Colon (tissue), 2 donors: ENCODE results near the gene NUCB1.

Source experiments
- FAIRE-seq: peaks from 2 replicates; lab custom pipeline; 2012; peaks lifted over from hg19 to GRCh38; lab: Jason Lieb, UNC
- donor health status: control.
- donor health status: control.

The NUCB1 gene

DNA sequence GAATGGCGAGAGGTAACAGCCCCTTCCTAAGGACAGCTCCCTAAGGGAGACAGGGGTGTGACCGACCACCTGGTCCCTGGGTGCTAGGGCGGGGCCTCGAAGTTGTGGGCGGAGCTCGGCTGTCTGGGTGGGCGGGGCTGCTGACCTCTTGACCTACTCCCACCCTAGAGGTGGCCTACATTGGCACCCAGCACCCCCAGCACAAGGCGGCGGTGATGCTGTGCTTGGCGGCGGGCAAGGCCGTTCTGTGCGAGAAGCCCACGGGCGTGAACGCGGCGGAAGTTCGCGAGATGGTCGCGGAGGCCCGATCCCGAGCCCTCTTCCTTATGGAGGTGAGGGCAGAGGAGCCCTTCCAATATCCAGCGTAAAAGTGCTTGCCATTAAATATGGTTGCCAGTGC is 35.8 kb downstream of the NUCB1 start:
- FAIRE-seq: no peak

DNA sequence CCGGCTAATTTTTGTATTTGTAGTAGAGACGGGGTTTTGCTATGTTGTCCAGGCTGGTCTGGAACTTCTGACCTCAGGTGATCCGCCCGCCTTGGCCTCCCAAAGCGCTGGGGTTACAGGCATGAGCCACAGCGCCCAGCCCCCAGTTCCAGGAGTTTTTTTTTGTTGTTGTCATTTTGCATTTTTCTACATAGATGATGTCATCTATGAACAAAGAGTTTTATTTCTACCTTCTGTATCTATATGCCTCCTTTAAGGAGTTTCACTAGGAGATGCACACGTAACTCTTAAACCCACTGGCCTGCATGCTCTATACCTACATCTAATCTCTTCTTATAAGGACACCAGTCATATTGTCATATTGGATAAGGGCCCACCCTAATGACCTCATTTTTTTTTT is 38.1 kb downstream of the NUCB1 start:
- no peak for FAIRE-seq

DNA sequence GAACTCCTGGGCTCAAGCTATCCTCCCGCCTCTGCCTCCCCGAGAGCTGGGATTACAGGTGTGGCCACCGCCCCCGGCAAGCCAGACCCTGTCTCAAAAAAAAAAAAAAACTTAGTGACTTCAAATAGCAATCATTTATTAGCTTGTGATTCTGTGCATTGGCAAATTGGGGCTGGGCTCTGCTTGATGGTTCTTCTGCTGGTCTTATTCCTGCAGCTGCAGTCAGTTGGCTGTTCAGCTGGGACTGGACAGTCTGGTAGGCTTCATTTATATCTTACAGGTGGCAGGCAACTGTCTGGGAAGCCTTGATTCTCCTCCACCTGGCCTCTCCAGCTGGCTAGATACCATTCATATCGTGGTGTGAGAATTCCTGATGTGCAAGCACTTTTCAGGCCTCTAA is 40.8 kb downstream of the NUCB1 start:
- no peak for FAIRE-seq

DNA sequence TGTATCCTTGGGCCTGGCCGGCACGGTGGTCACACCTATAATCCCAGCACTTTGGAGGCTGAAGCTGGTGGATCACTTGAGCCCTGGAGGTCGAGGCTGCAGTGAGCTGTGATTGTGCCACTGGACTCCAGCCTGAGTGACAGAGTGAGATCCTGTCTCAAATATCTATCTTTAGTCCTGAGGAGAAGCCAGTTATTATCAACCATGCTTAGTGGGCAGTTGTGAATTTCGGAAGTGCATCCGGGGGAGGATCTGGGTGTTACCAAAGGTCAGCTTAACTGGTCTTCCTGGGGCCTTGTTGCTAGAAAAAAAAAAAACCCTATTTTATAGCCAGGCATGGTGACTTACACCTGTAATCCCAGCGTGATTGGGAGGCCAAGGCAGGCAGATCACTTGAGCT is 43.0 kb downstream of the NUCB1 start:
- no peak for FAIRE-seq

DNA sequence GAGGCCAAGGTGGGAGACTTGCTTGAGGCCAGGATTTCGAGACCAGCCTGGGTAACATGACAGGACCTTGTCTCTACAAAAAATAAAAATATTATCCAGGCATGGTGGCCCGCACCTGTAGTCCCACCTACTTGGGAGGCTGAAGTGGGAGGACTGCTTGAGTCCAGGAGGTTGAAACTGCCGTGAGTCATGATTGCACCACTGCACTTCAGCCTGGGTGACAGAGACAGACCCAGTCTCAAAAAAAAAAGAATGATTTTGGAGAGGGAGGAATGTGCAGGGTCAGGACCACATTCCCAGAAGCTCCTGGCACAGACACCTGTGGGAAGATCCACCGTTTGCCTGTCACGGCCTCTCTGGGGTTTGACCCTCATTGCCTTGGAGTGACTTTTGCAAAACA is 45.3 kb downstream of the NUCB1 start:
- no peak for FAIRE-seq

DNA sequence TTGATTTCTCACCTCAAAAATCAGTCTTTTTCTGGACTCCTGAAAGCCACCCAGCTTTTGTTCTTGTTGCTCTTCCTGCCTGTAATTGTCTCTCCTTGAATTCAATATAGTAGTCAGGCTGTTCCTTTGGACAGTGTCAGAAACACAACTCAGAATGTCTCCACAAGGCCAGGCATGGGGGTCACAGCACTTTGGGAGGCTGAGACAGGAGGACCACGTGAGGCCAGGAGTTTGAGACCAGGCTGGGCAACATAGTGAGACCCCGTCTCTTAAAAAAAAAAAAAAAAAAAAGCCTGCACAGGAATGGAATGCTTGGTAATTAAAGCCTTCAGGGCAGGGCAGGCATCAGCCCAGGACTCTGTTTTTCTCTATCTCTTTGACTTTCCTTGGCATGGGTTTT is 45.7 kb downstream of the NUCB1 start:
- no peak for FAIRE-seq

DNA sequence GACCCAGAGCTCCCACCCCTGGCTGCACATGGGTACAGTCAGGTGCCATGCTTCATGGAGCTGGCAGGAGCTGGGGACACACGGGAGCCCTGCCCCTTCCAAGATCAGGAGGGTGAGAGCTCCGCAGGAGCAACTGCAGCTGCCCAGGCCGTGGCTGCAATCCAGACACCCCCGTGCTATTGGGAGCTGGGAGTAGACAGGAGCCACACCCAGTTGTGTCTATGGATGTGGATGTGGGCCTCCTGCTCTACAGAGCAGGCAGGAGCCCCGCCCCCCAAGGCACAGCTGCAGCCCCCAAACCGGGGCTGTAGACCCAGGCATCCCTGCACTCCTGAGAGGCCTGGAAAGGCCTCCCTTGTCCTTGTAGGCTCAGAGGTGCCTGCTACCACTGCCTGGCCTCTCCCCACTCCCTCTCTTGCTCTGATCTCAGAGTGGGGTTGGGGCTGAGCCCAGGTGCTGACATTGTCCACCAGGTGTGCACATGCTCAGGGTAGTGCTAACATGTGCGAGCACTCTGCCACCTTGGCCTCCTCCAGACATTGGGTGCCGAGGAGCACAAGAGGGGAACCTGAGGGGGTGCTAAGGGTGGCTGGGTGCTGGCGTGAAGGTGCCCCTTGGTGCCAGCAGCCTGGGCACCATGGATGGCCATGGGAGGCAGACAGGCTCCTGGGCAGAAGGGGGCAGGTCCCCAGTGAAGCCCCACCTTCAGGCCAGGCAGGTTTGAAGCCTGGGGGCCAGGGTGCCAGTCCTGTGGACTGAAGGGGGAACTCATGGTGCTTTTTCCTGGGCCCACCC is 46.5 kb downstream of the NUCB1 start:
- FAIRE-seq: no peak

DNA sequence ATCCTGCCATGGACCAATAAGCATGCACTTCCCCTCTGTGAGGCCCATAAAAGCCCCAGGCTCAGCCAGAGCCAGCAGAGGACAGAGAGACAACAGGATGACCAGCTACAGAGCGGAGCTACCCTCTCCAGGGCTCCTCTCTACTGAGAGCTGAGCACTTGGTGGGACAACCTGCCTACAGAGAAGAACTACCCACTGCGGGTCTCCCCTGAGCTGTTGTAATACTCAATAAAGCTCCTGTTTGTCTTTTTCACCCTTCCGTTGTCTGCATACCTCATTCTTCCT is 47.1 kb downstream of the NUCB1 start:
- no peak for FAIRE-seq

DNA sequence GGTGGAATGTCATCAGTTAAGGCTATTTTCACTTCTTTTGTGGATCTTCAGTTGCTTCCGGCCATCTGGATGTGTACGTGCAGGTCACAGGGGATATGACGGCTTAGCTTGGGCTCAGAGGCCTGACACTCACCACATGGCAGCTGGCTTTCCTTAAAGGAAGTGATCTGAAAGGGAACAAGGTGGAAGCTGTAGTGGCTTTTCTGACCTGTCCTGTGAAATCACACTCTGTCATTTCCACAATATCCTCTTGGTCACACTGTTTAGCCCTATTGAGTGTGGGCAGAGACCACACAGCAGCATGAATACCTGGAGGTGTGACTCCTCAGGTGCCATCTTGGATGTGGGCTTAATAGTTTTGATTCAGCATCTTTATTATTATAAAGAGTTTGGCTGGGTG is 50.0 kb downstream of the NUCB1 start:
- no peak for FAIRE-seq

DNA sequence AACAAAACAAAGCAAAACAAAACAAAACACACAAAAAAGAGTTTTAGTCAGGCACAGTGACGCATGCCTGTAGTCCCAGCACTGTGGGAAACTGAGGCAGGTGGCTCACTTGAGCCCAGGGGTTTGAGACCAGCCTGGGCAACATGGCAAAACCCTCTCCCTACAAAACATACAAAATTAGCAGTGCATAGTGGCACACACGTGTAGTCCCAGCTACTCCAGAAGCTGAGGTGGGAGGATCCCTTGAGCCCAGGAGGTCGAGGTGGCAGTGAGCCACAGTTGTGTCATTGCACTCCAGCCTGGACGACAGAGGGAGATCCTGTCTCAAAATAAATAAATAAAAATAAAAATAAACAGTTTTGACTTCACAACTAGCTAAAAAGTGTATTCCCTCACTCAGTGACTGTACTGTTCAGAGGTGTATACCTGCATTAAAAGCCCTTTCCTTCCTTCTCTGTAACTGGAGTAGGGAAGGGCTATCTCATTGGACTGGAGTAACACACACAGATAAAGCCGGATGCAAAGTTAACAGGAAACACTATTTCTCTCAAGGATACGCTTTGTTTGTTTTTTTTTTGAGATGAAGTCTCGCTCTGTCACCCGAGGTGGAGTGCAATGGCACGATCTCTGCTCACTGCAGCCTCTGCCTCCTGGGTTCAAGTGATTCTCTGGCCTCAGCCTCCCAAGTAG is 50.9 kb downstream of the NUCB1 start:
- FAIRE-seq: no peak

DNA sequence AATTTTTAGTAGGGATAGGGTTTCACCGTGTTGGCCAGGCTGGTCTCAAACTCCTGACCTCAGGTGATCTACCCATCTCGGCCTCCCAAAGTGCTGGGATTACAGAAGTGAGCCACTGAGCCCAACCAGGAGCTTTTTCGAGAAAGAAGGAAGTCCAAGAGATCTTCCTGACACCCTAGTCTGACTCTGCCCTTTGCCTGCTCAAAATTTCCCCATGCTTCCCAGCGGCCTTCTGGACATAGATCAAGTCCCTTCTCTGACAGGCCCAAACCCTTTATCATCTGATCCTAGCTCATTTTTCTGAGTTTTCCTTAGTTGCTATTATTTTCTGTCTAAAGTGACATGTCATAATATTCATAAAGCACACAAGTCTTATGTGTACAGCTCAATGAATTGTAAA is 53.0 kb downstream of the NUCB1 start:
- FAIRE-seq: no peak

DNA sequence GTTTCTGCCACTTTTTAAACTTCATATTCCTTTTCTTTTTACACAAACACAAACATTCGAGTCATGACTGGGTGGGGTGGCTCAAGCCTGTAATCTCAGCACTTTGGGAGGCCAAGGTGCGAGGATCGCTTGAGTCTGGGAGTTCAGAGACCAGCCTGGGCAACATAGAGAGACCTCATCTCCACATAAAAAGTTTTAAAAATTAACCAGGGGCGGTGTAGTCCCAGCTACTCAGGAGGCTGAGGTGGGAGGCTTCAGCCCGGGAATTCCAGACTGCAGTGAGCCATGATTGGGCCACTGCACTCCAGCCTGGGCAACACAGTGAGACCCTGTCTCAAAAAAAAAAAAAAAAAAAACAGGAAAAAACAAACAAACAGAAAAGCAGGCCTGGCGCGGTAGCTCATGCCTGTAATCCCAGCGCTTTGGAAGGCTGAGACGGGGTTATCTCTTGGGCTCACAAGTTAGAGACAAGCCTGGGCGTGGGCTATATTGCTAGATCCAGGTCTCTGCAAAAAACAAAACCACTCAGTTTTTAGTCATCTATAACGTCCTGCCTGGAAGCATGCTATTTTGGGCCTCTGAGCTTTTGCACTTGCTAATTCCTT is 54.0 kb downstream of the NUCB1 start:
- no peak for FAIRE-seq

DNA sequence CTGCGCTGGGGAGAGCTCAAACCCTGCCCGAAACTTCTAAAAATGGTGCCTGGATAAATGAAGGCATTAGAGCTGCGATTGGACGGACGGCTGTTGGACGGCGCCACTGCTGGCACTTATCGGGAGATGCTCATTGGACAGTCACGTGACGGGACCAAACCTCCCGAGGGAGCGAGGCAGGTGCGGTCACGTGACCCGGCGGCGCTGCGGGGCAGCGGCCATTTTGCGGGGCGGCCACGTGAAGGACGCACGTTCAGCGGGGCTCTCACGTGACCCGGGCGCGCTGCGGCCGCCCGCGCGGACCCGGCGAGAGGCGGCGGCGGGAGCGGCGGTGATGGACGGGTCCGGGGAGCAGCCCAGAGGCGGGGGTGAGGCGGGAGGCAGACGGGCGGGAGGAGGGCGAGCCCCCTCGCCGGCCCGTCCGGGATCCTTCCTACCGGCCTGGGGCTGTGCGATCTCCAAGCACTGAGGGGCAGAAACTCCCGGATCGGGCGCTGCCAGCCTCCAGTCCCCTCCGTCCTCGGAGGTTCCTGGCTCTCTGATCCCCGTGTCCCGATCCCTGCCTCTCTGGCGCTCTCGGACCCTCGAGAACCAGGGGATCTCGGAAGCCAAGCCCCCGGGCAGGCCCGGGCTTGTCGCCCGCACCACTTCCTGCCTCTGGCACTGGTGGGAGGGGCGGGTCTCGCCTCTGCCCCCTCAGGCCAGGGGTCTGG is 54.6 kb downstream of the NUCB1 start, which contains the start of gene BAX:
TSS of gene BAX (plus strand) at position 281 of the 713 bp plus-strand sequence. CDS start at position 335, 54 bp downstream.
- no peak for FAIRE-seq

DNA sequence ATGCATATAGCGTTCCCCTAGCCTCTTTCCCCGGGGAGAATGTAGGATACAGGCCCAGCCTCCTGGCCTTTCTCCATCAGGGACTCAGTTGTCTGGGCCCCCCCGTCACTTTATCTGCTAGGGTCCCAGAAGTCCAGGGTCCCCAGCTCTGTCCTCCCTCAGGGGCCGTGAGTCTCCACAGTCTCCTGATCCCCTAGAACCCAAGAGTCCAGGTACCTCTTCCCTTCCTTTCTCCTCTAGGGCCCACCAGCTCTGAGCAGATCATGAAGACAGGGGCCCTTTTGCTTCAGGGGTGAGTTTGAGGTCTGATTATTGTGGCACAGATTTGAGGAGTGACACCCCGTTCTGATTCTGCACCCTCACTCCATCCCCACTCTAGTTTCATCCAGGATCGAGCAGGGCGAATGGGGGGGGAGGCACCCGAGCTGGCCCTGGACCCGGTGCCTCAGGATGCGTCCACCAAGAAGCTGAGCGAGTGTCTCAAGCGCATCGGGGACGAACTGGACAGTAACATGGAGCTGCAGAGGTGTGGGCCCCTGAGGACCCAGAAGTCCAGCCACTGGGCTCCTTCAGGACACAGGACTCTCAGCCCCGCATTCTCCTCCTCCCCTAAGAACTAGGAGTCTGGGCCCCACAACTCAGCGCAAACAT is 55.3 kb downstream of the NUCB1 start:
- no peak for FAIRE-seq

DNA sequence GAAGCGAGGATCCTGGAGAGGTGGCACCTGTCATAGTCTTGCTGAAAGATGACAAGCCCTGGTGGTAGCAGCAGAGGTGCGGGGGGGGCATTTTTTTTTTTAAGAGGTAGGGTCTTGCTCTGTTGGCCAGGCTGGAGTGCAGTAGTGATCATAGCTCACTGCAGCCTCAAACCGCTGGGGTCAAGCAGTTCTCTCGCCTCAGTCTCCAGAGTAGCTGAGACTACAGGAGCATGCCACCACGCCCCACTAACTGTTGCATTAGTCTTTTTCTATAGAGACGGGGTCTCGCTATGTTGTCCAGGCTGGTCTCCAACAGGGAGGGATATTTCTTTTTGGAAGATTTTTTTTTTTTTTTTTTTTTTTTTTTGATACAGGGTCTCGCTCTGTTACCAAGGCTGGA is 57.9 kb downstream of the NUCB1 start:
- no peak for FAIRE-seq

DNA sequence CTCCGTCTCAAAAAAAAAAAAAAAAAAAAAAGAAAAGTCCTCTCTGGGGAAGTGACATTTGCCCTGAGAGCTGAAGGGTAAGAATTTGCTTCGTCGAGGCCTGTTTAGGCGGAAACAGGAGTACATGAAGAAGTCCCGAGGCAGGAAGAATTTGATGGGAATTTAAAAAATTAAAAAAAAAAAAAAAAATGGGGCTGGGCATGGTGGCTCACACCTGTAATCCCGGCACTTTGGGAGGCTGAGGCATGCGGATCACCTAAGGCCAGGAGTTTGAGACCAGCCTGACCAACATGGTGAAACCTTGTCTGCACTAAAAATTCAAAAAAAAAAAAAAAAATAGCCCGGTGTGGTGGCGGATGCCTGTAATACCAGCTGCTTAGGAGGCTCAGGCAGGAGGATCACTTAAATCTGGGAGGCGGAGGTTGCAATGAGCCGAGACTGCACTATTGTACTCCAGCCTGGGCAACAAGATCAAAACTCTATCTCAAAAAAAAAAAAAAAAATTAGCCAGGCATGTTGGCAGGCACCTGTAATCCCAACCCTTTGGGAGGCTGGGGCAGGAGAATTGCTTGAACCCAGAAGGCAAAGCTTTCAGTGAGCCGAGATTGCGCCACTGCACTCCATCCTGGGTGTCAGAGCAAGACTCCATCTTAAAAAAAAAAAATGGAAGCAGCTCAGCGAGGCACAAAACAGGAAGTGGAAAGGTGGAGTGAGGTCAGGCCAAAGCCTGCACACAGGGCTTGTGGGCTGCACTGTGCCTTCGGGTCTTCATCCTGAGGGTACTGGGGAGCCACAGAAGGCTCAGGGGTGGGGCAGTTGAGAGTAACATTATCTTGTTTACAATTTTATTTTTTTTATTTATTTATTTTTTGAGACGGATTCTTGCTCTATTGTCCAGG is 59.5 kb downstream of the NUCB1 start:
- no peak for FAIRE-seq

DNA sequence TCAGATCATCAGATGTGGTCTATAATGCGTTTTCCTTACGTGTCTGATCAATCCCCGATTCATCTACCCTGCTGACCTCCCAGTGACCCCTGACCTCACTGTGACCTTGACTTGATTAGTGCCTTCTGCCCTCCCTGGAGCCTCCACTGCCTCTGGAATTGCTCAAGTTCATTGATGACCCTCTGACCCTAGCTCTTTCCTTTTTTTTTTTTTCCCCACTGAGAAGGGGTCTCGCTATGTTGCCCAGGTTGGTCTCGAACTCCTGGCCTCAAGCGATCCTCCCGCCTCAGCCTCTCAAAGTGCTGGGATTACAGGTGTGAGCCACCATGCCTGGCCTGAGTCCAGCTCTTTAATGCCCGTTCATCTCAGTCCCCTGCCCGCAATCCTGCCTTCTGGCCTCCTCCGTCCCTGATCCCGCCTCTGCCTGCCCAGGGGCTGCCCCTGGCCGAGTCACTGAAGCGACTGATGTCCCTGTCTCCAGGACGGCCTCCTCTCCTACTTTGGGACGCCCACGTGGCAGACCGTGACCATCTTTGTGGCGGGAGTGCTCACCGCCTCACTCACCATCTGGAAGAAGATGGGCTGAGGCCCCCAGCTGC is 61.0 kb downstream of the NUCB1 start:
- FAIRE-seq: no peak

DNA sequence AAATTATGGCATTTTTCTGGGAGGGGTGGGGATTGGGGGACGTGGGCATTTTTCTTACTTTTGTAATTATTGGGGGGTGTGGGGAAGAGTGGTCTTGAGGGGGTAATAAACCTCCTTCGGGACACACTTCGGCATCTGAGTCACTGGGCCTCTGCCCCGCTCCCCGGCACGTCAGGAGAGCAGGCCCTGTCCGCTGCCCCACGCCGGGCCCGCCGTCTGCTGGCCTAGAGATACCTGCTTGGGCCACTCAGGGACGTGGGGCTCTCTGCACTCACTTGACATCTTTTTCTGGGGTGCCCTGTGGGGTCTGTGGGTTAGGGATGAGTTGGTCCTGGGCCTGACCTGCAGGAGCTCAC is 61.5 kb downstream of the NUCB1 start:
- FAIRE-seq: no peak

DNA sequence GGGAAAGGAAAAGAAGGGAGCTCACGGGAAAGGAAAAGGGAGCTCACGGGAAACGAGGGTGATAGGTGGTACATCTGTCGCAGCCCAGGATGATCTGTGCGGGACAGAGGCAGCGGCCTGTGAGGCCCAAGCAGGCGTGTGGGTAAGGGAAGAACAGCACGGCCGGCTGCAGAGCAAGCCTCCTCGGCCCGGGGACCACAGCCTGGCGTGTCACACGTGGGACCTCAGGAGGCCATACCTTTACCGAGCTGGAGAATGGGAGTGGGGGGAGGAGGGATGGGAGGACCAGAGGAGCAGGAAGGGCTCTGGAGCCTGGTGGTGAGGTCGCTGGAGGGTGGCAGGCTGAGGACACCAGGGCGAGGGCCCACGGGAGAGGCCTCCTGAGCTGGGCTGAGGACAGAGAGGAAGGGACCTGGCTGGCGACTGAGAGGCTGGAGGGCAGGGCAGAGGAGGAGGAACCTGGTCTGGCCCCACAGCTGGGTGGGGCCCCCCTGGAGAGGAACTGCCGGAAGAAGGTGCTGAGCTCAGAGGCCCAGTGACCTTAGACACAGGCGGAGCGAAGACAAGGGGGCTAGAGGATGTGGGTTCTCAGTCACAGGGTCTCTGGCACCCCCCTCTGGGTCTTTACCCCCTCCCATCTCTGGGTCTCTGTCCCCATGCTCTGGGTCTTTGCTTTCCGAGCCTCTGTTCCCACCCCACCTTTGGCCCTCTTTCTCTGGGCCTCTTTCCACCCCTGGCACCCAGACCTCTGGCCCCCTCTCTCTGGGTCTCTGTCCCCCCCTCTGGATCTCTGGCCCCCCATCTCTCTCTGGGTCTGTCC is 62.1 kb downstream of the NUCB1 start:
- FAIRE-seq: no peak

DNA sequence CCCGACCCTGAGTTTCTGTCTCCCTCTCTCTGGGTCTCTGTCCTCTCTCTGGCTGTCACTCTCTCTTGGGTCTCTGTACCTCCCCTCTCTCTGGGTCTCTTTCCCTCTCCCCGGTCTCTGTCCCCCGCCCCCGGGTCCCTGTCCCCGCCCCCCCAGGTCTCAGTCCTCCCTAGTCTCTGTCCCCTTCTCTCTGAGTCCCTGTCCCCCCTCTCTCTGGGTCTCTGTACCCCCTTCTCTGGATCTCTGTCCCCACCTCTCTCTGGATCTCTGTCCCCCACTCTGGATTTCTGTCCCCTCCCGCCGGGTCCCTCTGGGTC is 62.7 kb downstream of the NUCB1 start:
- FAIRE-seq: no peak
